Hippocampal formation (tissue), 2 donors: ENCODE measurements around the gene FXYD3.
"Not testable (repeated sequence)": the region's sequence is repeated elsewhere in the genome, so short reads cannot be mapped to it uniquely, and the experiment has no call there.

Source experiments
- DNase-seq, 2 donors: peaks; one replicate each; lab custom pipeline; 2025; lab: John Stamatoyannopoulos, UW

The FXYD3 gene

GRCh38 chr19:35124098-35125060 lies 8.8 kb downstream of the FXYD3 start:
- DNase-seq, result peak; percentile 88 to 94

GRCh38 chr19:35125270-35125717 lies 9.7 kb downstream of the FXYD3 start:
- DNase-seq, result no peak

GRCh38 chr19:35125749-35126623 lies 10.4 kb downstream of the FXYD3 start:
- no peak for DNase-seq

GRCh38 chr19:35126624-35126959 lies 11.0 kb downstream of the FXYD3 start:
- peak in 1 of 2 donors; percentile 72 for DNase-seq

GRCh38 chr19:35127871-35128270 lies 12.2 kb downstream of the FXYD3 start:
- DNase-seq, result no peak

- DNase-seq, result no peak
These were observed 12.9 kb downstream of the FXYD3 start for GRCh38 chr19:35128398-35129057.

- not testable (repeated sequence) for DNase-seq
These were observed 14.2 kb downstream of the FXYD3 start for GRCh38 chr19:35129724-35130274.

- DNase-seq, result no peak
These were observed 15.4 kb downstream of the FXYD3 start for GRCh38 chr19:35130761-35131720.

- no peak for DNase-seq
These were observed 16.6 kb downstream of the FXYD3 start for GRCh38 chr19:35132254-35132653.

GRCh38 chr19:35133826-35134225 lies 18.2 kb downstream of the FXYD3 start:
- DNase-seq, result no peak

- DNase-seq, result no peak
These were observed 19.1 kb downstream of the FXYD3 start, which contains the start of gene LGI4 for GRCh38 chr19:35134601-35135242. LGI4 (minus strand) TSS chr19:35135059; CDS start chr19:35134680, 379 bp downstream.

GRCh38 chr19:35135389-35135909 lies 19.8 kb downstream of the FXYD3 start:
- DNase-seq, result peak; percentile 69 to 73

GRCh38 chr19:35136231-35136630 lies 20.6 kb downstream of the FXYD3 start:
- DNase-seq, result no peak

GRCh38 chr19:35136977-35137702 lies 21.5 kb downstream of the FXYD3 start:
- DNase-seq, result no peak

GRCh38 chr19:35138305-35138892 lies 22.8 kb downstream of the FXYD3 start, which contains the start of gene FXYD1:
FXYD1 (plus strand) TSS chr19:35138824; CDS start chr19:35140080, 1,256 bp downstream.
- no peak for DNase-seq

GRCh38 chr19:35140207-35140961 lies 24.8 kb downstream of the FXYD3 start:
- no peak for DNase-seq

GRCh38 chr19:35140962-35141836 lies 25.6 kb downstream of the FXYD3 start:
- DNase-seq, result peak; percentile 94 to 98
